GM19467 (cell line): ENCODE data around the gene ABLIM1.
A peak's percentile ranks its signal among the peaks of the same experiment; 100 is the strongest.

Experiments used
- ATAC-seq: cut with Tn5 transposase; IDR thresholded peaks from one replicate; pipeline ENCODE4 v1.9.1; 2021; ENCODE audit warnings: mild to moderate bottlenecking, moderate library complexity; ENCODE audit not compliant: unreplicated experiment

The ABLIM1 gene

GRCh38 chr10:114649217-114649903 lies 8.7 kb downstream of the ABLIM1 start:
- no peak for ATAC-seq

DNA sequence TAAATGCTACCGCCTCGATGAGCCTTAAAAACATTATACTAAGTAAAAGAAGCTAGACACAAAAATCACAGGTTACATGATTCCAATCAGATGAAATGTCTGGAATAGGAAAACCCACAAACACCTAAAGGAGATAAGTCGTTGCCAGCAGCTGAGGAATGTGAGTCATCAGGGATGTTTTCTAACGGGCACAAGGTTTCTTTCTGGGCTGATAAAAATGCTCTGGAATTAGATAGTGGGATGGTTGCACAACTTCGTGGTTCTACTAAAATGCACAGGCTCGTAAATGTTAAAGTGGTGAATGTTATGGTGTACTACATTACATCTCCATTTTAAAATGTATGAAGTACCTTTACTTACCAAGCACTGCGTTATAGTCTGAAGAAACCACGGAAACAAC lies 9.7 kb downstream of the ABLIM1 start:
- no peak for ATAC-seq

- no peak for ATAC-seq
Observed at GRCh38 chr10:114647545-114648138, 10.4 kb downstream of the ABLIM1 start.

GRCh38 chr10:114646426-114646825 lies 11.6 kb downstream of the ABLIM1 start:
- no peak for ATAC-seq

DNA sequence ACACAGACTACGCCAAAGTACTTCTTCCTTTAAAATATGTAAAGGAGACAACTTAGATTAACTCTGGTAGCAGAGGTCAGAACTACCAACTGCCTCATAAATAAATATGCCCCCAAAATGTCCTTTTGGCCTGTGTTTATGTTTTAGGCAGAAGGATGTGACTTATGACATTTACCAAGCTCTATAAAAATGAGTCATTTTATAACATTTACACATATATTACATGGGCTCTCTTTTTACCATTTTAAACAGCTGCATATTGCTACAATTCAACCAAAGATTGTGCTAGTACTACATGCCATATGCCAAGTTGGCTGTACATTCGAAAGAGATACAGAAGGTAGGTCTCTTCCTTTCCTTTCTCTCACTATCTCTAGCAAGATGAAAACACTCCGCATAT lies 12.4 kb downstream of the ABLIM1 start:
- ATAC-seq, result no peak

DNA sequence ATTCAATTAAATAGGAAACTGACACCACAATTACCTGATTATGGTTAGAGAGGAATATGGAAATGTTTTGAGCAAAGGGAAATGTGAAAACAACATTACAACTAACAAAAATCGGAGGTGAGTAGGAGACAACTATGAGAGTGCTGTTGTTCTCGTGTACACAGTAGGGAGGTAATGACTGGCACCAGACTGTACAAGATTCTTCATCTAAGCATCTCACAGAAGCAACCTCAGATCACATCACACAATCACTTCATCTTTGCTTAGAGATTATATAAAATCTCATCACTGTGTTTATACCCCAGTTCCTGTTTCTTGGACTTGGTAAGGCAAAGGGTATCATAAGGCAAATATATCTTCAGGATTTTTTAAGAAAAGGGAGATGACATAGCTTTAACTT lies 14.9 kb downstream of the ABLIM1 start:
- no peak for ATAC-seq

GRCh38 chr10:114642729-114643128 lies 15.3 kb downstream of the ABLIM1 start:
- ATAC-seq, result no peak

- no peak for ATAC-seq
Observed at GRCh38 chr10:114638821-114639625, 19.1 kb downstream of the ABLIM1 start.

- no peak for ATAC-seq
Observed at GRCh38 chr10:114635797-114636550, 22.1 kb downstream of the ABLIM1 start.

GRCh38 chr10:114635101-114635500 lies 23.0 kb downstream of the ABLIM1 start:
- ATAC-seq, result no peak

DNA sequence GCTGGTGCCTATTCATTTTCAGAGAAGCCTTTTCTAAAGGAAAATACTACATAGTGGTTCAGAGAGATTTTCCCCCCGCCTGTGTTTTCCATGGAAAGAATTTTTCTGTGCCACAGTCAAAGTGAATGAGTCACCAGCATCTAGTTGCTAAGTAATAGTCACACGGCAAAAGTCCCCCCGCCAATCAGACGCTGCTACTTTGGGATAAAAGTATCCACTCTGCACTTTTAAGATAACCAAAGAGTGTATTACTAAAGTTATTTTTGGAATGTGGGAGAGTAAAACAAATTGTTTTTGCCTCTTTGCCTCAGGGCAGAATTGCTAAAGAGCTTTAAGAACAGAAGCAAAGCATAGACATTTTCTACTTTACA lies 23.5 kb downstream of the ABLIM1 start:
- no peak for ATAC-seq

GRCh38 chr10:114632869-114633715 lies 25.0 kb downstream of the ABLIM1 start:
- ATAC-seq, result no peak

DNA sequence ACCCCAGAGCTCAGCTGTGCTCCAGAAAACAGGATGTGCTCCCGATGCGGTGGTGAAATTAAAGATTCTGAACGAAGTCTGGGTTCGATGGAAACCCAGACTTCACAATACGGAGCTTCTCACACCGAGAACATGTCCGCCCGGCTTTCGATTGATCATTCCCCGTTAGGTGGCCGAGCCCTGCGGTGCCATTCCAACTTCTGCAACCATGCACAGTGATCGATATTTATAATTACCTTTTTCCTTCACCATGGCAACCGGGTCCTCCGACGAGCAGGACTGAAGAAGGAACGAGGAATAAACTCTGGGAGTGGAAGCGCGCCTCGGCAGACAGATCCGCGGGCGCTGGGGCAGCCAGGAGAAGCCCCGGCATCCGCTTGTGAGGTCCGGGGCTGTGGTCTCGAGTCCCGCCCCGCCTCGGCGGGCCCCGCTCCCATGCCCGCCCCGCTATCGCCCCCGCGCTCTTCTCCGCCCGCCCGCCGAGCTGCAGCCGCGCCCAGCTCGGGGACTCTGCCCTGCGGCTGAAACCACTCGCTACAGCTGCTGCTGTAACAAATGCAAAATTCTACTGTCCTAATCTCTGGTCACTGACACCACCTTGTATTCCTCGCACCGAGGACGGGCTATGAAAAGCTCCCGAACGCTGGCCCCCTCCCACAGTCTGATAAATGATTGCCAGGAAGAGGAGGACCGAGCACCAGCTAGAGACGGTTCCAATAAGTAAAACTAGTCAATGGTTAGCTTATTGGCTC lies 26.2 kb downstream of the ABLIM1 start:
- peak; percentile 51 for ATAC-seq

DNA sequence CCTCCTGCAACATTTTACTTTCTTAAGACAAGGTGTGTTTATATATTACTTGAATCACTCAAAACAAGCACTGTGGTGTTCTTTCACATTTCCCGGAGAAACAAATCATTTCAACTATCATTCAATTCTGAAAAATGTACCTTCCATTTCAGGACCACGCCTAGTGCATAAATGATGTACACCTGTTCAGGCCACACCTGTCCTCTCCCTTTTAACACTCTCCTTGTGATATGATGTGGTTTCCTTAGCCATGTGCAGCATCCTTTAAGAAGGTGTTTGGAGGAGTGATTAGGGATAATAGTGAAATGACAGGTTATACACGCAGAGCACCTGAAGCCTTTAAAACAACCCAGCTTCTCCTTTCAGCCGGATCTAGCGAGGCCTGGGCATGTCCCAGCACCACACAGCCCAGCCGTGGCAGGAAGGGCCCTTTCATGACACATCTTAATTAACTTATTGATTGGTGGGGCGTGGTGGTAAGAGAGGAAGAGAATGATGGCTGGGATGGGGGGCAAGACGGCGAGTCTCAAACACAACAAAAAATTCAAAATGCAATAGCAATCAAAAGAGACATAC lies 26.9 kb downstream of the ABLIM1 start:
- no peak for ATAC-seq

DNA sequence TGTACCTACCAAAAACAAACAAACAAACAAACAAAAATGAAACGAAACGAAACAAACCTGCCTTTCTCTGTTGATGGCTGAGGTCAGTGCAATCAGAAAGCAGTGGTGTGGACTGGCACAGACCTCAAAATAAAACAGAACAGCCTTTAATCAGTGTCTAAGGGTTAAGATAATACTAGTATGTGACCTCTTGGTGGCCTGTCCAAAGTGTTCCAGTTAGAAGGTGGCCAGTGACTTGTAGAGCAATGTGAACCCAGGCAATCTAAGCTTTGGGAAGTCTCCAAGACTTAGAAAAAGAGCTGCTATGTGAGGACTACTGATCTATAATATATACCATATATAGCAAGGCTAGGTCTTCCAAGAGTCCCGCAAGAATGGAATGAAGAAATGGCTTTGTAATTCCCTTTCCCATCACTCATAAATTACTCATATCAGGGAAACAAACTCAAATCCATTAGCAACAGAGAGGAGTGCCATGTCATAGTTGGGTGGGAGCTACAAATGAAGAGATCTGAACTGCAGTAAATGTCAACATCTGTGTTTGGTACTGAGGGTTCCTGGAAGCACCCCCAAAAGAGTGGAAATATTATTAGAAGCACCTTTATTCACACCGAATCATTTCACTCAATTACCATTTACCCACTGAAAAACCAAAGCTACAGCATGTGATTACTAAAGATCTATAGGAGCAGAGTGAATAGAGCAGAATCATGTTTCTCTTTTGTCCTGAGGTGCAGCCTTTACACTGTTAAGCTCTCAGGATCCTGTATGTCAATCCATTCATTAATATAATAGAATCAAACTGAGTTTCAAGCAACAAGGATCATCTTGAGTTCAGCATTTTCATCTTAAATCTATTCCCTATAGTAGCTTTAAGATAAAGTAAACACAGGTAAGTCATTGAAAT lies 28.0 kb downstream of the ABLIM1 start:
- ATAC-seq, result no peak

- no peak for ATAC-seq
Observed at GRCh38 chr10:114629083-114629823, 28.8 kb downstream of the ABLIM1 start.

DNA sequence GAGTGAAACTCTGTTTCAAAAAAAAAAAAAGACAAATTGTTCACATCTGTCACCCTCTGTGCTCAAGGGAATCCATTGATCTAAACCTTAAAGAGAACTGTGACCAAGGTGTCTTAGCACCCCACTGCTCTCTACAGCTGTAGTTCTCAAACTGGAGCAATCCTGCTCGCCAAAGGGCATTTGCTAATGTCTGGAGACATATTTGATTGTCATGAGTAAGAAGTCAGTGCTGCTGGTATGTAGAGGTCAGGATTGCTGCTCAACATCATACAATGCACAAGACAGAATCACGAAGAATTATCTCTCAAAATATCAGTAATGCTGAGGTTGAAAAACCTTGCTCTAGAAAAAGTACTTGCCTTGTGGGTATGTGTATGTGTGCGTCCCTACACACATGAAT lies 30.0 kb downstream of the ABLIM1 start:
- ATAC-seq, result no peak

DNA sequence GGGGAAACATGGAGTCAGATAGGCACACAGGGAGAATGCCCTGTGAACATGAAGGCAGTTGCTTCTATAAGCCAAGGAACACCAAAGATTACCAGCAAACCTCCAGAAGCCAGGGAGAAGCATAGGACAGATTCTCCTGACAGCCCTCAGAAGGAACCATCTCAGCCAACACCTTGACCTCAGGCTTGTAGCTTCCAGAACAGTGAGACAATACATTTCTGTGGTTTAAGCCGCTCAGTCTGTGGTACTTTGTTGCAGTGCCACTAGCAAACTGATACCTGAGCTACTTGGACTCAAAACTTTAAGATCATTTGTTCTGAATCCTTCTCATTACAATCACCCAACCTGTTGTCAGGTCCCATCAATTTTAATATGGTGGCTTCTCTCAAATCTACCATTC lies 31.2 kb downstream of the ABLIM1 start:
- ATAC-seq, result no peak
